HG02973 (cell line): ENCODE measurements around the gene CYB5RL.

Source experiments
- ATAC-seq: cut with Tn5 transposase; IDR thresholded peaks from one replicate; pipeline ENCODE4 v1.9.1; 2021; ENCODE audit warnings: moderate library complexity; ENCODE audit not compliant: unreplicated experiment

The CYB5RL gene

DNA sequence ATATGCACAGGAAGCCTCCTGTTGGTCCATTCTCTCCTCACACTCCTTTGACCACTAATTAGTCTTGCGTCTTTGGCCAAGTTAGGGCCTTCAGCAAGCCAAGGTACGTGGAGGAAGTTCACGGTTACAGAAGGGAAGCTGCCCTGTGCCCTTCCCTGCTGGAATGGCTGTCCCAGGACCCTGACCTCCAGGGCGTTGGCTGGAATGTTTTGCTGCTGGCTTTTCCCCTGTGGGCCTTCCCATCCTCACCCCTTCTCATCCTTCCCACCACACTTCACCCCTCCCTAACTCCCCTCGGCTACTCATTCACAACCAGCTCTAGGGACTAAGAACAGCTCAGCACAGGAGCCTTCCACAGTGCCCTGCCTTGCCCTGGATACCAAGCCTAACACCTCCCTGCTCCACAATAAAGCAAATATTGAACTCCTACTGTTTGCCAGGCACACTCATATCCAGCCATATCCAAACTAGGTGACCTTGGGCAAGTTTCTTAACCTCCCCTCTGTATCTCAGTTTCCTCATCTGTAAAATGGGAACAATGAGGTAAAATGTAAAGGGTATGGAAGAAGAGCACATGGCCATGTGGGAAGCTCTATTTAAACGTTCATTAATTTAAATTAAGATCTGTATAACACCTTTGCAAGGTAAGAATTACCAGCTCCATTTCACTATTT is 38.2 kb downstream of the CYB5RL start:
- ATAC-seq: no peak

DNA sequence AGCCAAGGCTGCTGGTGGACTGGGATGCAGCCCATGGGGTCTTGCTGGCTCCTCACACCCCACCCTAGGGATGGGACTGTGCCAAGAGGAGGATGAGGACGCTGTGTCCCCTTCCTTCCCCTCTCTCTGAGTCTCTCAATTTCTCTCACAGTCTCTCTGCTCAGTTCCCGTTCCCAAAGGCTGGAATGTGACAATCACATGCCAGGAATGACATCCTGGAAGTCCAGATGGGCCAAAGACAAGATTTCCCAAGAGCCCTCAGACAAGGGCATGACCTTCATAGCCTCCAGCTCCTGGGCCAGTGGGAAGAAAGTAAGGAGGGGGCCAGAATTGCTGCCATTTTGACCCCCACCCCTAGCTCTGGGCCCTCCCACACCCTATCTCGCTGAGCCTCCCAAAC is 39.5 kb downstream of the CYB5RL start:
- no peak for ATAC-seq

DNA sequence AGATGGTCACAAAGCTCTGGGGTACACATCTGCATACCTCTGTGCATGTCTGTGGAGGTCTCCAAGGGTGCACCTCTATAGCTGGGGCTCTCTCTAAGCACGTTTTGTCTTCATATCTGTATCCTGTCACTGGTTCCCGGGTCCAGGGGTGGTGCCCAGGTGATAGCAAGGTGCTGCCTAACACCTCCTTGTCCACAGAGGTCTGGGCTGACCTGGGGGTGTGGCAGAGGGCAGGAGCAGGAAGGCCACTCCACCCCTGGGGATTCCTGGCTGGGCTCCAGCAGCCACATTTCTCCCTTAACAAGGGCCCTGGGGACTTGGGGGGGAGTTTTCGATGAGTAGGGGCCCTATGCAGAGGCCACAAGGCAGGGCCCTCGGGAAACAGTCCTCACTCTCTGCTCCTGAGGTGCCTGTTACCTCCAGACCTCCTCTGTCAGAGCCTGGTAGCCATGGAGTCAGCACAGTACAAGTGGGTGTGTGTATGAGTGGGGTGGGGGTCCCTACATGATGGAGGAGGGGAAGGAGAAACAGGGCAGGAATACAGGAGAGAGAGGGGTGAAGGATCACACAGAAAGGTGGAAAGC is 40.0 kb downstream of the CYB5RL start:
- ATAC-seq: no peak

DNA sequence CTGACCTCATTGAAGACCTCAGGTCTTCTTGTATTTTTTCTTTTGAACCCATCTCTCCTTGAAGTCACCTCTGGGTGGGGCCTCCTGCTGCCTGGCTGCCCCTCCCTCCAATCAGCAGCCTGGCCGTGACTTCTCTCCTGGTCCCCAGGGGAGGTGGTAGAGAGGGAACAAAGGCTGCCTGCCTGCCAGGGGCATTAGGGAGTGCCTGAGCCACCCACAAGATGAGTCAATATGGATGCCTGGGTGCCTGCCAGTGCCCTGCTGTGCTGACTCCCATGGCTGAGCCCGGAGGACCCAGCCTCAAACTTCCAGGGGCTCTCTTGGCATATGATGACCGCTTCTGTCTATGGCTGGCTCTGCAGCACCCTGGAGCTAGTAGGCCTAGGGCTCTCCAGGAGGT is 41.8 kb downstream of the CYB5RL start:
- no peak for ATAC-seq

DNA sequence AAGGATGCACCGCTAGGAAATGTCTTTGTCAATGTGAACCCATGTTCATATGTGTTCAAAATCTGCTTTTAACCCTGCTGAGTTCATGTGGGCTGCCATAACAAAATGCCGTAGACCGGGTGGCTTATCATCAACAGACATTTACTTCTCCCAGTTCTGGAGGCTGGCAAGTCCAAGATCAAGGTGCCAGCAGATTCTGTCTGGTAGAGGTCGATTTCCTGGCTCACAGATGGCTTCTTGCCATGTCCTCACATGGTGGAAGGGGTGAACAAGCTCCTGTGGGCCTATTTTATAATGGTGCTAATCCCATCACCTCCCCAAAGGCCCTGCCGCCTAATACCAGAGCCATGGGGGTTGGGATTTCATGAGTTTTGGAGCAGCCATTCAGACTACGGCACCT is 42.4 kb downstream of the CYB5RL start:
- no peak for ATAC-seq

DNA sequence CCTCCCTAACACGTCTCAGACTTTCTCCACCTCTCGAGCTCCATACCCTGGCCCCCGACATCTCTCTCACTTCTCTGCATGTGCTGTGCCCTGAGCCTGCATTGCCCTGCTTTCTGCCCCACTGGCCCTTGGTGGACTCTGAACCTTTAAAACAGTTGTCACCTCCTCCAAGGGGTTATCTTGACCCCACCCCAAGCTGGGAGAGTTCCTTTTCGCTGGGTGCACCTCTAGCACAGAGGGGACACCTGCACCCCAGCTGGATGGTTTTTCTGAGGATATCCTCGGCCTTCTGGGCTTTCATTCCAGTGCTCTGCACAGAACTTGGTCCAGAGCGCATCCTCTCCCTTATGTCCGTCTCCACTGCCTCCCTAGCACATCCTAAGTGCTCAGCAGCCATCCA is 42.8 kb downstream of the CYB5RL start:
- ATAC-seq: no peak

DNA sequence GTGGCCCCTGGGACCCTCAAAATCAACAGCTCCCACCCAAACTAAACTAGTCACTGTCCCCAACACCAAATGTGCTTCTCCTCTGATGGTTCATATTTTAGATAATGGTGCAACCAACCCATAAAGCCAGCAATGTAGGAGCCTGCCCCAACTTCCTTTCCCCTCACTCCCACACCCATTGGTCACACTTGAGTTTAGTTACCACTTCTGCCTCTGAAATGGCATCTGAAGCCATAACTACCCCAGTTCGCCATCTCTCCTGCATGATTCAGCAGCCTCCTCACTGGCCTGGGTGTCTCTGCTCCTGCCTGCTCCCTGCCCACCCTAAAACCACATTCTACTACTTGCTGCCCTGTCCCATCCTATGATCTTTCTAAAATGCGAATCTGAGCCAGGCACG is 43.6 kb downstream of the CYB5RL start:
- no peak for ATAC-seq

DNA sequence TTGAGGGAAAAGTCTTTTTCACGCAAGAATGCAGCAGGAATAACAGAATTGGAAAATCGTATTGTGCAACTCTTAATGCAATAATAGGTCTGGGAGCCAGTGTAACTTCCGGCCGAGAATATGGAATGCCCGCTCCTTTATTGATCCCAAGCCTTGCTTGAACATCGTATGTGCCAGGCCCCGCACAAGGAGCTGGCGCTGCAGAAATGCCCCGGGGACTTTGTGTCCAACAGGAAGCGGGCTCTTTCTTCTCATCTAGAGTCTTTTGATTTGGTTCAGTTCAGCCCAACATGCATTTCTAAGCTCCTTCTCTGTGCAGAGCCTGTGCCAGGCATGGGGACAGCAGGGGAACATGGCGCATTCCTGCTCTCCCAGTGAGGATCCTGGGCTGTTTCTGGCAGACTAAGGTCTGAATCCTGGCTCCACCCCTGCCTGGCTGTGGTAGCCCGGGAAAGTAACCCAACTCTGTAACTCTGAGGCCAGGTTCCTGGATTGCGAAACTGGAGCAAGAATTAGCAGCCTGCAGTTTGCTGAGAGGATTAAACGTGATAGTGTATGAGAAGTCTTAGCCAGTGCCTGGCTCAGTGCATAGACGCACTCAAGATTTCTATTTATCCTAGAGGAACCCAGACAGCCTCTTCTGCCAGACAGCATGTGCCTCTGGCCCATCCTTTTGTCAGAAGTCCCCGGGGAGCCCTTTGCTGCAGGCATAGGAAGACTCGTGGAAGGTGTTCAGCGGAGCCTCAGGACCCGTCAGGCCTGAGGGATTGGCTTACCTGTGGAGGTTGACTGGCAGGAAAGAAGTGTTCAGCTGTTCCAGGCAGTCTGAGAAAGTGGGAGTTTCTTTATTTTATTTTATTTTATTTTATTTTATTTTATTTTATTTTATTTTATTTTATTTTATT is 46.0 kb downstream of the CYB5RL start:
- ATAC-seq: no peak

DNA sequence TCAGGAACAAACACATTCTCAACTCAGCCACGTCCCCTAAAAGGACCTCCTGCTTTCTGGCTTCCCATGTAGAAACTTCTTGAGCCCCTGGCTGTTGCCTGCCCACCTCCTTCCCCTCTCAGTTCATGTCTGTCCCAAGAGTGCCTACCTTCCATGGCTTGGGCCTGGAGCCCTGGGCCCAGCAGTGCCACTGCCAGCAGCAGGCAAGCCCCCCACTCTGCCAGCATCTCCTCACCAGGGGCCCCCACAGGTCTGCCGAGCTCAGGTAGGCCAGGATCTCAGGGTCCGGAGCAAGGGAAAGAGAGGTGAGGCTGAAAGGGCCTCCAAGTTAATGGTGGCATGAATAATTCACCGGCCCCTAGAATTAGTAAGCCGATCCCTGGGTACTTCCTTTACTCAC is 47.1 kb downstream of the CYB5RL start, which contains the start of gene CDCP2:
TSS of gene CDCP2 (minus strand) at position 305 of the 400 bp plus-strand sequence. CDS start at position 227, 78 bp downstream.
- no peak for ATAC-seq

DNA sequence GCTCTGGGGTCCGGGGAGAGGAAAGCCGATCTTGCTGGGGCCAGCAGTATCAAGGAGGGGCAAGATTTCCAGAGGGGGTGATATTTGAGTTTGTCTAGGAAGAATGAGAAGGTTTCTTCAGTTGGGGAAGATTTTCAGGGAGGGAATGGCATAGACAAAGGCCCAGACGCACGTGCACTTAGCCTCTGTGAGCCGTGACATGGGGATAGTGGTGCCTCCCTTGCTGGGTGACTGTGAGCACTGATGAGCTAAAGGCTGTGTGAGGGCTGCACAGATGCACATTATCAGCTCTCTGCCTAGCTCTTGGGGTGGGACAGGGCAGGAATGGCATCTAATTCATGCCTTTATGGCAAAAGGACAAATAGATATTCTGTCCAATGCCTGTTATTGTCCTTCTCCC is 48.8 kb downstream of the CYB5RL start:
- no peak for ATAC-seq
